SK-N-SH (cell line): ENCODE data around the gene RASSF4. TPM values are rescaled to one million over a fixed set of nuclear protein-coding genes. Genes with fewer than 3 reads are reported as not detected.

Source experiments
- CTCF ChIA-PET: fragments of 300-600, 350-600 bp; formaldehyde crosslinking; extraction: SDS; loops from one replicate; lab custom pipeline; 2021; lab: Yijun Ruan, JAX
- POLR2A ChIA-PET: fragments of 350-600 bp; sonication (Branson Sonifier 250); formaldehyde crosslinking; extraction: SDS; loops from one replicate; lab custom pipeline; 2020; ENCODE audit warnings: antibody characterized with exemption, inconsistent platforms; lab: Yijun Ruan, JAX
- DNase-seq: peaks from one replicate; pipeline ENCODE4 v3.0.0; 2012
- H2AFZ ChIP-seq: fragments of 200-600 bp; sonication (generic); 2 replicates; pipeline ENCODE4 v1.8.1; 2016; ENCODE audit warnings: antibody characterized with exemption, mild to moderate bottlenecking, low read depth
- H3F3A ChIP-seq: fragments of 200-600 bp; sonication (generic); replicated peaks from 2 replicates; pipeline ENCODE3; 2016; ENCODE audit warnings: antibody characterized with exemption, mild to moderate bottlenecking; ENCODE audit not compliant: insufficient read depth
- H3K27ac ChIP-seq, 2 experiments: fragments of 200-500 bp in 1 of 2; fragments of 200-600 bp in 1 of 2; sonication (Bioruptor generic) in 1 of 2; sonication (generic), shearing (Covaris generic) in 1 of 2; 2 replicates each; pipeline versions ENCODE4 v1.5.1 to v1.6.1; 2014 to 2016; ENCODE audit warnings: low read depth in 2 of 2, inconsistent platforms in 1 of 2, low read length in 1 of 2, mild to moderate bottlenecking in 1 of 2, mixed read lengths in 1 of 2
- H3K27me3 ChIP-seq: fragments of 200-600 bp; sonication (generic), shearing (Covaris generic); 2 replicates; pipeline ENCODE4 v1.6.1; 2016; ENCODE audit warnings: mixed run types; ENCODE audit not compliant: insufficient read depth
- H3K36me3 ChIP-seq, 2 experiments: fragments of 200-500 bp in 1 of 2; fragments of 200-600 bp in 1 of 2; sonication (Bioruptor generic) in 1 of 2; sonication (generic) in 1 of 2; replicated peaks in 1 of 2; 2 replicates each; pipeline versions ENCODE3 to v1.5.1; 2014 to 2016; ENCODE audit warnings: low read length in 1 of 2, mild to moderate bottlenecking in 1 of 2; ENCODE audit not compliant: insufficient read depth in 2 of 2, control insufficient read depth in 1 of 2
- H3K4me1 ChIP-seq, 2 experiments: fragments of 200-500 bp in 1 of 2; fragments of 200-600 bp in 1 of 2; sonication (Bioruptor generic) in 1 of 2; sonication (generic), shearing (Covaris generic) in 1 of 2; 2 replicates each; pipeline versions ENCODE4 v1.5.1 to v1.6.1; 2014 to 2016; ENCODE audit warnings: low read depth in 1 of 2, low read length in 1 of 2, mixed run types in 1 of 2; ENCODE audit not compliant: insufficient read depth in 2 of 2, control insufficient read depth in 1 of 2
- H3K4me2 ChIP-seq: fragments of 200-600 bp; sonication (generic), shearing (Covaris generic); 2 replicates; pipeline ENCODE4 v1.6.1; 2017; ENCODE audit warnings: mixed run types
- H3K4me3 ChIP-seq, 2 experiments: fragments of 200-500 bp in 1 of 2; fragments of 200-600 bp in 1 of 2; sonication (Bioruptor generic) in 1 of 2; sonication (generic), shearing (Covaris generic) in 1 of 2; 2 replicates each; pipeline versions ENCODE4 v1.5.1 to v1.8.1; 2014 to 2016; ENCODE audit warnings: low read depth in 2 of 2, inconsistent platforms in 1 of 2, low read length in 1 of 2, mild to moderate bottlenecking in 1 of 2, mixed read lengths in 1 of 2, moderate library complexity in 1 of 2
- H3K79me2 ChIP-seq: fragments of 200-600 bp; sonication (generic); 2 replicates; pipeline ENCODE4 v1.8.1; 2017; ENCODE audit warnings: mild to moderate bottlenecking; ENCODE audit not compliant: insufficient read depth
- H3K9ac ChIP-seq: fragments of 200-600 bp; sonication (generic); 2 replicates; pipeline ENCODE4 v1.6.1; 2017; ENCODE audit warnings: mixed run types
- H3K9me2 ChIP-seq: fragments of 200-600 bp; sonication (generic); 2 replicates; pipeline ENCODE4 v1.6.1; 2017; ENCODE audit warnings: mixed run types
- H3K9me3 ChIP-seq: fragments of 200-600 bp; sonication (generic); 2 replicates; pipeline ENCODE4 v1.6.1; 2017; ENCODE audit warnings: mixed run types, mild to moderate bottlenecking, moderate library complexity
- H4K20me1 ChIP-seq: fragments of 200-600 bp; sonication (generic); 2 replicates; pipeline ENCODE4 v1.6.1; 2017; ENCODE audit warnings: mild to moderate bottlenecking, mixed run types; ENCODE audit not compliant: insufficient read depth
- CHD2 ChIP-seq: fragments of 150-350 bp; IDR thresholded peaks from 2 replicates; pipeline ENCODE4 v1.6.1; 2018; ENCODE audit warnings: low read length; ENCODE audit not compliant: partially characterized antibody
- ELF1 ChIP-seq: IDR thresholded peaks from 2 replicates; pipeline ENCODE4 v1.4.0; 2012
- EP300 ChIP-seq, 2 experiments: IDR thresholded peaks; 2 replicates each; pipeline versions ENCODE4 v1.4.0 to v1.6.1; 2012; ENCODE audit warnings: borderline replicate concordance in 1 of 2, low read depth in 1 of 2, low read length in 1 of 2
- EZH2phosphoT487 ChIP-seq: fragments of 200-600 bp; sonication (generic); IDR thresholded peaks from 2 replicates; pipeline ENCODE4 v1.6.1; 2017; ENCODE audit warnings: low read depth, mixed run types, mild to moderate bottlenecking, antibody characterized with exemption, moderate library complexity, borderline replicate concordance
- FOSL2 ChIP-seq: IDR thresholded peaks from 2 replicates; pipeline ENCODE4 v1.4.0; 2012; ENCODE audit warnings: low read depth, mild to moderate bottlenecking, moderate library complexity, borderline replicate concordance
- FOXJ3 ChIP-seq: sonication (generic); formaldehyde crosslinking; IDR thresholded peaks from 2 replicates; pipeline ENCODE4 v1.5.1; 2020; ENCODE audit warnings: mild to moderate bottlenecking, missing genetic modification reagents
- FOXM1 ChIP-seq: IDR thresholded peaks from 2 replicates; pipeline ENCODE4 v1.4.0; 2012; ENCODE audit warnings: low read depth, mild to moderate bottlenecking
- GATA2 ChIP-seq: sonication (generic); formaldehyde crosslinking; IDR thresholded peaks from 2 replicates; pipeline ENCODE4 v1.5.0; 2020; ENCODE audit warnings: mild to moderate bottlenecking, missing genetic modification reagents
- JUND ChIP-seq: IDR thresholded peaks from 2 replicates; pipeline ENCODE4 v1.4.0; 2012
- MEF2A ChIP-seq: IDR thresholded peaks from 2 replicates; pipeline ENCODE4 v1.4.0; 2012; ENCODE audit warnings: low read depth, borderline replicate concordance
- MXI1 ChIP-seq: IDR thresholded peaks from 2 replicates; pipeline ENCODE4 v1.6.1; 2012; ENCODE audit warnings: mild to moderate bottlenecking, low read depth, low read length, improper control_type of control experiment
- NFIC ChIP-seq: IDR thresholded peaks from 2 replicates; pipeline ENCODE4 v1.4.0; 2012; ENCODE audit warnings: borderline replicate concordance
- NRF1 ChIP-seq: IDR thresholded peaks from 2 replicates; pipeline ENCODE4 v1.6.1; 2012; ENCODE audit warnings: low read depth, mild to moderate bottlenecking, low read length
- POLR2AphosphoS5 ChIP-seq: IDR thresholded peaks from 2 replicates; pipeline ENCODE4 v1.6.1; 2012; ENCODE audit warnings: low read depth, low read length
- RAD21 ChIP-seq: IDR thresholded peaks from 2 replicates; pipeline ENCODE4 v1.6.1; 2012; ENCODE audit warnings: mild to moderate bottlenecking, low read length
- RCOR1 ChIP-seq: fragments of 150-350 bp; IDR thresholded peaks from 2 replicates; pipeline ENCODE4 v1.6.1; 2017; ENCODE audit warnings: antibody characterized with exemption, low read length
- RFX5 ChIP-seq: IDR thresholded peaks from 2 replicates; pipeline ENCODE4 v1.6.1; 2012; ENCODE audit warnings: mild to moderate bottlenecking, improper control_type of control experiment, low read length
- SIN3A ChIP-seq: IDR thresholded peaks from 2 replicates; pipeline ENCODE4 v1.6.1; 2012; ENCODE audit warnings: low read depth, mild to moderate bottlenecking, low read length, moderate library complexity, borderline replicate concordance
- SMC3 ChIP-seq: IDR thresholded peaks from 2 replicates; pipeline ENCODE4 v1.6.1; 2012; ENCODE audit warnings: low read depth, low read length, improper control_type of control experiment
- TAF1 ChIP-seq: IDR thresholded peaks from 2 replicates; pipeline ENCODE4 v1.6.1; 2012; ENCODE audit warnings: low read depth, mild to moderate bottlenecking, low read length, moderate library complexity, borderline replicate concordance
- TCF12 ChIP-seq: IDR thresholded peaks from 2 replicates; pipeline ENCODE4 v1.4.0; 2012
- TEAD4 ChIP-seq: IDR thresholded peaks from 2 replicates; pipeline ENCODE4 v1.4.0; 2012; ENCODE audit warnings: mild to moderate bottlenecking, borderline replicate concordance; ENCODE audit not compliant: insufficient read depth
- WGBS: methylation state at CpG from one replicate; pipeline ENCODE4 v1.1.6; 2017; ENCODE audit warnings: low lambda C conversion rate; 5-methylcytosine and 5-hydroxymethylcytosine counted together
- polyA plus RNA-seq, 3 experiments: library from polyadenylated mRNA; depleted of rRNA; stranded (reverse); fragments of >200 nt; gene quantifications; 2 replicates each; pipeline ENCODE4 v1.2.3, GENCODE V29; 2012
- TF ChIP-seq, protein P1 (sequence below): IDR thresholded peaks from 2 replicates; pipeline ENCODE4 v1.6.1; 2012; ENCODE audit warnings: mild to moderate bottlenecking, low read depth, low read length, moderate library complexity
- TF ChIP-seq, protein P2 (sequence below): fragments of 200-600 bp; sonication (generic); IDR thresholded peaks from 2 replicates; pipeline ENCODE4 v1.6.1; 2017; ENCODE audit warnings: antibody characterized with exemption, mild to moderate bottlenecking, moderate library complexity
- TF ChIP-seq, protein P3 (sequence below): IDR thresholded peaks from 2 replicates; pipeline ENCODE4 v1.4.0; 2012; ENCODE audit warnings: low read depth
- TF ChIP-seq, protein P4 (sequence below): fragments of 150-350 bp; IDR thresholded peaks from 2 replicates; pipeline ENCODE4 v1.6.1; 2016; ENCODE audit warnings: mild to moderate bottlenecking, low read depth, low read length

The RASSF4 gene
- polyA plus RNA-seq, 1 of the 3 experiments (the other 2 are of a cell fraction) = 11.0 TPM

- 25% methylated on average over 4 of the region's 10 CpGs for WGBS
- no peaks in the 10 kb centered on the region for H3K36me3 ChIP-seq
- H3F3A ChIP-seq = no peaks in the 10 kb centered on the region
- no peak overlapping the region for H3K9ac ChIP-seq
- POLR2A ChIA-PET = interaction anchor here (0.6 kb wide), 1 partner anchor 14 kb away, joined by 4 read pairs; no protein-coding TSS in a partner anchor
- no peaks in the 10 kb centered on the region for H3K9me3 ChIP-seq
- DNase-seq = peak; percentile 79
- no peaks in the 10 kb centered on the region for H3K9me2 ChIP-seq
- H4K20me1 ChIP-seq = no peaks in the 10 kb centered on the region
- no peak overlapping the region for H3K4me2 ChIP-seq
- no peaks in the 10 kb centered on the region for H3K79me2 ChIP-seq
- TF ChIP-seq EP300 (IDR thresholded peaks at IDR 0.05; ENCODE audit: borderline replicate concordance in 1 of 2, low read depth in 1 of 2, low read length in 1 of 2) (no peak), NFIC (no peak), SMC3 (peak; percentile 92), NRF1 (no peak), POLR2AphosphoS5 (no peak), MXI1 (no peak), FOXM1 (no peak), RFX5 (no peak), TAF1 (no peak), ELF1 (no peak), EZH2phosphoT487 (no peak), RCOR1 (no peak), FOXJ3 (CRISPR knock-in tag) (no peak), GATA2 (CRISPR knock-in tag) (no peak), TCF12 (no peak), RAD21 (peak; percentile 91), MEF2A (no peak), JUND (no peak), SIN3A (no peak), TEAD4 (no peak), CHD2 (no peak), FOSL2 (no peak)
- TF ChIP-seq, protein P1, sequence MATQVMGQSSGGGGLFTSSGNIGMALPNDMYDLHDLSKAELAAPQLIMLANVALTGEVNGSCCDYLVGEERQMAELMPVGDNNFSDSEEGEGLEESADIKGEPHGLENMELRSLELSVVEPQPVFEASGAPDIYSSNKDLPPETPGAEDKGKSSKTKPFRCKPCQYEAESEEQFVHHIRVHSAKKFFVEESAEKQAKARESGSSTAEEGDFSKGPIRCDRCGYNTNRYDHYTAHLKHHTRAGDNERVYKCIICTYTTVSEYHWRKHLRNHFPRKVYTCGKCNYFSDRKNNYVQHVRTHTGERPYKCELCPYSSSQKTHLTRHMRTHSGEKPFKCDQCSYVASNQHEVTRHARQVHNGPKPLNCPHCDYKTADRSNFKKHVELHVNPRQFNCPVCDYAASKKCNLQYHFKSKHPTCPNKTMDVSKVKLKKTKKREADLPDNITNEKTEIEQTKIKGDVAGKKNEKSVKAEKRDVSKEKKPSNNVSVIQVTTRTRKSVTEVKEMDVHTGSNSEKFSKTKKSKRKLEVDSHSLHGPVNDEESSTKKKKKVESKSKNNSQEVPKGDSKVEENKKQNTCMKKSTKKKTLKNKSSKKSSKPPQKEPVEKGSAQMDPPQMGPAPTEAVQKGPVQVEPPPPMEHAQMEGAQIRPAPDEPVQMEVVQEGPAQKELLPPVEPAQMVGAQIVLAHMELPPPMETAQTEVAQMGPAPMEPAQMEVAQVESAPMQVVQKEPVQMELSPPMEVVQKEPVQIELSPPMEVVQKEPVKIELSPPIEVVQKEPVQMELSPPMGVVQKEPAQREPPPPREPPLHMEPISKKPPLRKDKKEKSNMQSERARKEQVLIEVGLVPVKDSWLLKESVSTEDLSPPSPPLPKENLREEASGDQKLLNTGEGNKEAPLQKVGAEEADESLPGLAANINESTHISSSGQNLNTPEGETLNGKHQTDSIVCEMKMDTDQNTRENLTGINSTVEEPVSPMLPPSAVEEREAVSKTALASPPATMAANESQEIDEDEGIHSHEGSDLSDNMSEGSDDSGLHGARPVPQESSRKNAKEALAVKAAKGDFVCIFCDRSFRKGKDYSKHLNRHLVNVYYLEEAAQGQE = no peak
- TF ChIP-seq, protein P2, sequence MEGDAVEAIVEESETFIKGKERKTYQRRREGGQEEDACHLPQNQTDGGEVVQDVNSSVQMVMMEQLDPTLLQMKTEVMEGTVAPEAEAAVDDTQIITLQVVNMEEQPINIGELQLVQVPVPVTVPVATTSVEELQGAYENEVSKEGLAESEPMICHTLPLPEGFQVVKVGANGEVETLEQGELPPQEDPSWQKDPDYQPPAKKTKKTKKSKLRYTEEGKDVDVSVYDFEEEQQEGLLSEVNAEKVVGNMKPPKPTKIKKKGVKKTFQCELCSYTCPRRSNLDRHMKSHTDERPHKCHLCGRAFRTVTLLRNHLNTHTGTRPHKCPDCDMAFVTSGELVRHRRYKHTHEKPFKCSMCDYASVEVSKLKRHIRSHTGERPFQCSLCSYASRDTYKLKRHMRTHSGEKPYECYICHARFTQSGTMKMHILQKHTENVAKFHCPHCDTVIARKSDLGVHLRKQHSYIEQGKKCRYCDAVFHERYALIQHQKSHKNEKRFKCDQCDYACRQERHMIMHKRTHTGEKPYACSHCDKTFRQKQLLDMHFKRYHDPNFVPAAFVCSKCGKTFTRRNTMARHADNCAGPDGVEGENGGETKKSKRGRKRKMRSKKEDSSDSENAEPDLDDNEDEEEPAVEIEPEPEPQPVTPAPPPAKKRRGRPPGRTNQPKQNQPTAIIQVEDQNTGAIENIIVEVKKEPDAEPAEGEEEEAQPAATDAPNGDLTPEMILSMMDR = peak; percentile 91
- TF ChIP-seq, protein P3, sequence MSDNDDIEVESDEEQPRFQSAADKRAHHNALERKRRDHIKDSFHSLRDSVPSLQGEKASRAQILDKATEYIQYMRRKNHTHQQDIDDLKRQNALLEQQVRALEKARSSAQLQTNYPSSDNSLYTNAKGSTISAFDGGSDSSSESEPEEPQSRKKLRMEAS = 0 out of 2 replicates have a peak, but pooled peaks have one; percentile 27
- TF ChIP-seq, protein P4, sequence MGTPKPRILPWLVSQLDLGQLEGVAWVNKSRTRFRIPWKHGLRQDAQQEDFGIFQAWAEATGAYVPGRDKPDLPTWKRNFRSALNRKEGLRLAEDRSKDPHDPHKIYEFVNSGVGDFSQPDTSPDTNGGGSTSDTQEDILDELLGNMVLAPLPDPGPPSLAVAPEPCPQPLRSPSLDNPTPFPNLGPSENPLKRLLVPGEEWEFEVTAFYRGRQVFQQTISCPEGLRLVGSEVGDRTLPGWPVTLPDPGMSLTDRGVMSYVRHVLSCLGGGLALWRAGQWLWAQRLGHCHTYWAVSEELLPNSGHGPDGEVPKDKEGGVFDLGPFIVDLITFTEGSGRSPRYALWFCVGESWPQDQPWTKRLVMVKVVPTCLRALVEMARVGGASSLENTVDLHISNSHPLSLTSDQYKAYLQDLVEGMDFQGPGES = no peak
- H3K27ac ChIP-seq = no peak overlapping the region
- H3K27me3 ChIP-seq = peaks cover 8% of the 10 kb centered on the region; the same call in 1 of the 2 replicates
- no peak overlapping the region; a peak in 1 of 4 replicates for H3K4me3 ChIP-seq
- no peak overlapping the region for H2AFZ ChIP-seq
- CTCF ChIA-PET = interaction anchor here (0.6 to 8.5 kb wide), 33 partner anchors 8 to 204 kb away, joined by 3 to 121 read pairs (median 5); partner anchors contain the start of genes DEPP1, RASSF4, TMEM72 and ZNF22
- H3K4me1 ChIP-seq = peaks cover 0 to 10% of the 10 kb centered on the region in 2 experiments; a peak in 2 of 4 replicates
Observed at GRCh38 chr10:44932517-44933450, 26.8 kb upstream of the RASSF4 start.
